MM.1S (cell line): ENCODE data around the gene HS6ST3.
A peak's percentile ranks its signal among the peaks of the same experiment; 100 is the strongest.

ENCODE experiments used
- DNase-seq: peaks from one replicate; pipeline ENCODE4 v3.0.0-alpha.2; 2015
- H2AFZ ChIP-seq: fragments of 300-600 bp; sonication (generic); 2 replicates; pipeline ENCODE4 v1.6.0; 2016; ENCODE audit warnings: antibody characterized with exemption, low read length
- H3F3A ChIP-seq: fragments of 300-600 bp; sonication (generic); 2 replicates; pipeline ENCODE4 v1.6.1; 2016; ENCODE audit warnings: mild to moderate bottlenecking, antibody characterized with exemption, low read length, moderate library complexity, mixed read lengths; ENCODE audit not compliant: insufficient read depth
- H3K27ac ChIP-seq: fragments of 300-600 bp; sonication (generic); 2 replicates; pipeline ENCODE4 v1.5.1; 2016; ENCODE audit warnings: mild to moderate bottlenecking, low read length
- H3K27me3 ChIP-seq: fragments of 300-600 bp; sonication (generic); replicated peaks from 2 replicates; pipeline ENCODE4 v1.6.0; 2016; ENCODE audit warnings: low read length; ENCODE audit not compliant: insufficient read depth
- H3K36me3 ChIP-seq: fragments of 300-600 bp; sonication (generic); replicated peaks from 2 replicates; pipeline ENCODE4 v1.6.1; 2016; ENCODE audit warnings: mild to moderate bottlenecking, low read length, mixed read lengths; ENCODE audit not compliant: insufficient read depth
- H3K4me1 ChIP-seq: fragments of 300-600 bp; sonication (generic); 2 replicates; pipeline ENCODE4 v1.6.1; 2016; ENCODE audit warnings: low read length, mixed read lengths
- H3K4me2 ChIP-seq: fragments of 300-600 bp; sonication (generic); 2 replicates; pipeline ENCODE4 v1.6.0; 2016; ENCODE audit warnings: low read depth, low read length
- H3K4me3 ChIP-seq: fragments of 300-600 bp; sonication (generic); 2 replicates; pipeline ENCODE4 v1.5.1; 2016; ENCODE audit warnings: low read length, mixed read lengths
- H3K79me2 ChIP-seq: fragments of 300-600 bp; sonication (generic); 2 replicates; pipeline ENCODE4 v1.6.1; 2016; ENCODE audit warnings: mixed run types, low read length, mixed read lengths
- H3K9ac ChIP-seq: fragments of 300-600 bp; sonication (generic); 2 replicates; pipeline ENCODE4 v1.6.1; 2016; ENCODE audit warnings: low read length, mixed read lengths
- H3K9me2 ChIP-seq: fragments of 300-600 bp; sonication (generic); replicated peaks from 2 replicates; pipeline ENCODE4 v1.6.1; 2016; ENCODE audit warnings: mild to moderate bottlenecking, low read length, mixed read lengths; ENCODE audit not compliant: insufficient read depth
- H3K9me3 ChIP-seq: fragments of 300-600 bp; sonication (generic); replicated peaks from 2 replicates; pipeline ENCODE4 v1.6.1; 2016; ENCODE audit warnings: mild to moderate bottlenecking, low read length, mixed read lengths; ENCODE audit not compliant: insufficient read depth
- H4K20me1 ChIP-seq: fragments of 300-600 bp; sonication (generic); 2 replicates; pipeline ENCODE4 v1.6.1; 2016; ENCODE audit warnings: mild to moderate bottlenecking, low read length, moderate library complexity, mixed read lengths; ENCODE audit not compliant: insufficient read depth
- CTCF ChIP-seq: fragments of 300-600 bp; sonication (generic); IDR thresholded peaks from 2 replicates; pipeline ENCODE4 v1.5.1; 2016; ENCODE audit warnings: antibody characterized with exemption, low read length, mixed read lengths
- EZH2 ChIP-seq: fragments of 300-600 bp; sonication (generic); optimal IDR thresholded peaks from 2 replicates; pipeline ENCODE3; 2017; ENCODE audit warnings: low read depth, mild to moderate bottlenecking, antibody characterized with exemption, low read length, mixed read lengths
- EZH2phosphoT487 ChIP-seq: fragments of 300-600 bp; sonication (generic); IDR thresholded peaks from 2 replicates; pipeline ENCODE4 v1.6.1; 2018; ENCODE audit warnings: antibody characterized with exemption, low read length

The HS6ST3 gene

DNA sequence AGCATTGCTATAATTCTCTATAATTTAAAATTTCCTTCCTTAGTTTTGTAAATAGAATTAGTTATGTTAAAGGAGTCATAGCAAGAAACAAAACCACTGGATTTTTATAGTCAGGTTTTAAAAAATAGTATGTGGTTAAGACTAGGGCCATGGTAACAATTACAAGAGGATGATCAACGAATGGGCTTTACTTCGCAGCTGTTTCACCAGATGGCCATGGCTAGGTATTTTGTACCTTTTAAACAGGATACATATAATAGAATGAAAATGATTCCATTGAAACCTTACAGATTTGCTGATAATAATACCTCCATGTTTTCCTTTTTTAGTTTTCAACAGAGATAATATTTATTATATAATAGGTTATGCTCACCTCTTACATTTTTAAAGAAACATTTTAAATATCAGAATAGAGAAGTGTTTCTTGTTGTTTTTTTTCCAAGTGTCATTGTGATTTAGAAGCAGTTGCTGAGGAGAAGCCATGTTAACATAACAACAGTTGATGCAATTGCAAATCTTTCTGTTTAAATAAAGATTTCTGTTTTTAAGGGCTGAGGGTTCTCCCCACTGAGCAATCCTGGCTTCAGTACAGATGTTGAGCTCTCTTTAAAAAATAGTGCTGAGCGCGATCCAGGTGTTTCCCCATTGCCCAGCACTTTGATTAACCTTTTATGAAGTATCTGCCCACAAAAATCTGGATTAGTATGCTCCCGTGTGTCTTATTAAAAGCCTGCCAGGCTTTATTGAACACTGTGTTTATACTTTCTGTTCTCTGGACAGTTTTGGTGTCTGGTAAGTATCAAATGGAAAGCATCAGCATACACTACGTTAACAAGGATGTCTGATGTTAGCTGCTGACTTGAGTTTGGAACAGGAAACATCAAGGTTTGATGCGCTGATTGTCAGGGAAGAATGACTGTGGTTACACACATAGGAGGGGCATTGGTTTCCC is 205.3 kb downstream of the HS6ST3 start:
- Histone ChIP-seq H3K4me2 (no peak overlapping the region), H2AFZ (no peak overlapping the region), H3K36me3 (no peaks in the 10 kb centered on the region), H3K27me3 (no peaks in the 10 kb centered on the region), H3K9ac (no peak overlapping the region), H3K79me2 (no peaks in the 10 kb centered on the region), H3F3A (no peaks in the 10 kb centered on the region), H3K4me3 (no peak overlapping the region), H3K9me3 (no peaks in the 10 kb centered on the region), H3K27ac (no peak overlapping the region), H3K4me1 (no peaks in the 10 kb centered on the region), H3K9me2 (no peaks in the 10 kb centered on the region), H4K20me1 (no peaks in the 10 kb centered on the region)
- peak; percentile 8 for DNase-seq
- no peak for TF ChIP-seq CTCF
- TF ChIP-seq EZH2phosphoT487: no peak
- TF ChIP-seq EZH2: no peak

GRCh38 chr13:96297360-96297759 is 207.5 kb downstream of the HS6ST3 start:
- Histone ChIP-seq H3K9me2 (no peaks in the 10 kb centered on the region), H3K4me1 (no peaks in the 10 kb centered on the region), H3K9ac (no peak overlapping the region), H3K79me2 (no peaks in the 10 kb centered on the region), H3K27ac (no peak overlapping the region), H2AFZ (no peak overlapping the region), H3K4me3 (no peak overlapping the region), H4K20me1 (no peaks in the 10 kb centered on the region), H3K27me3 (no peaks in the 10 kb centered on the region), H3K9me3 (no peaks in the 10 kb centered on the region), H3F3A (no peaks in the 10 kb centered on the region), H3K4me2 (no peak overlapping the region), H3K36me3 (no peaks in the 10 kb centered on the region)
- TF ChIP-seq EZH2phosphoT487 (no peak), EZH2 (no peak), CTCF (no peak)
- no peak for DNase-seq

DNA sequence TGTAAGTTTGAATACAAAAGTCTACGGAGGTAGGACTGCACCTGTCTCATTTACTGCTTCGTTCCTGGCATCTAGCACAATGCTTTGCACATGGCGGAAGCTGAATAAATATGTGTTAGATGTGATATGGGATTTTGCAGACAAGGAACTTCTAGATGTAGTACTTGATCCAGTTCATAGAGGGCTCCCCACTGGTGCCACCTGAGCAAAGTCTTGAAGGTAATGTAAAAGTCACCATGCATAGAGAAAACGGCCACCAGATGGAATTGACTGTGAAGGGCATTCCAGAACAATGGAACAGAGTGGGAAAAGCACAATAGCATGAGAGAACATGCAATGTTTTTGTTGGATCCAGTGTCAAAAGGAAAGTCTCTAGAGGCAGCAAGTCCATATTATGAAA is 209.3 kb downstream of the HS6ST3 start:
- no peaks in the 10 kb centered on the region for H3K79me2 ChIP-seq
- no peaks in the 10 kb centered on the region for H3K9me3 ChIP-seq
- no peaks in the 10 kb centered on the region for H3K4me1 ChIP-seq
- no peak overlapping the region for H3K4me3 ChIP-seq
- no peaks in the 10 kb centered on the region for H3K27me3 ChIP-seq
- no peak overlapping the region for H3K4me2 ChIP-seq
- TF ChIP-seq EZH2 (no peak), CTCF (no peak), EZH2phosphoT487 (no peak)
- H3F3A ChIP-seq: no peaks in the 10 kb centered on the region
- no peak overlapping the region for H3K9ac ChIP-seq
- DNase-seq: no peak
- H3K9me2 ChIP-seq: no peaks in the 10 kb centered on the region
- H4K20me1 ChIP-seq: no peaks in the 10 kb centered on the region
- H3K36me3 ChIP-seq: no peaks in the 10 kb centered on the region
- no peak overlapping the region for H3K27ac ChIP-seq
- no peak overlapping the region for H2AFZ ChIP-seq
